Measurements from ENCODE around the gene MYO7B.

MYO7B gene

DNA sequence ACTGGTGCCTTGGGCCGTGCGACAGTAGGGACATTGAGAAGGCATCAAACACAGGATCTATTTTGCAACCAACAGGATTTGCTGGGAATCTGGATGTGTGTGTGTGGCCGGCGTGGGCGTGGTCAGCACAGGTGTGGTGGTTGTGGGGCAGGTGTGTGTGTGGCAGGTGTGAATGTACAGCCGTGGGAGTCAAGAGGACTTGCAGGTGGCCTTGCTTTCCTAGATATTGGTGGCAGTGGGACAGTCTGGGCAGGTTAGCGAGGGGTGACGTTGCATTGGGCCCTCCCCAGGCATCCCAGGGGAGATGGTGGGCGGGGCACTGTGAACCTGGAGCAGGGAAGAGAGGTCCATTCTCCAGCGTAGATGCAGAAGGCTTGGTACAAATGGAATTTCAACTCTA, 143.0 kb downstream of the MYO7B start:
- DNase-seq (ENCODE audit: low read depth in 2 of 2) = no peak

DNA sequence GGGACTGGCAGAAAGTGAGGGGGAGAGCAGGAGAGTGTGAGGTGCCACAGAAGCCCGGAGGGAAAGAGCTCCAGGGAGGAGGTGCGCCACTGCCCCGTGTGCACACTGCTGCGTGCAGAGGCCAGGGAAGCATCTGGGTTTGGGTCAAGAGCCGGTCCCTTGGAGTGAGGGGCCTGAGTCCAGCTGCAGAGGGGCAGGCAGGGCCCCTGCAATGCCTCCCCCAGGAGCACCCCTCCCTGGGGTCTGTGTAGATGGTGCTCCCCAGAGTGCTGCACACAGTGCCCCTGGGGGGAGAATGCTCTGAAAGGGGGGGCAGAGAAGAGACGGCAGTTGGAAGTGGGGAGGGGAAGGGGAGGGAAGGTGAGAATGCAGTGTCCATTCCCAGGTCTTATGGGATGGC, 143.5 kb downstream of the MYO7B start:
- no peak for DNase-seq (ENCODE audit: low read depth in 2 of 2)

DNA sequence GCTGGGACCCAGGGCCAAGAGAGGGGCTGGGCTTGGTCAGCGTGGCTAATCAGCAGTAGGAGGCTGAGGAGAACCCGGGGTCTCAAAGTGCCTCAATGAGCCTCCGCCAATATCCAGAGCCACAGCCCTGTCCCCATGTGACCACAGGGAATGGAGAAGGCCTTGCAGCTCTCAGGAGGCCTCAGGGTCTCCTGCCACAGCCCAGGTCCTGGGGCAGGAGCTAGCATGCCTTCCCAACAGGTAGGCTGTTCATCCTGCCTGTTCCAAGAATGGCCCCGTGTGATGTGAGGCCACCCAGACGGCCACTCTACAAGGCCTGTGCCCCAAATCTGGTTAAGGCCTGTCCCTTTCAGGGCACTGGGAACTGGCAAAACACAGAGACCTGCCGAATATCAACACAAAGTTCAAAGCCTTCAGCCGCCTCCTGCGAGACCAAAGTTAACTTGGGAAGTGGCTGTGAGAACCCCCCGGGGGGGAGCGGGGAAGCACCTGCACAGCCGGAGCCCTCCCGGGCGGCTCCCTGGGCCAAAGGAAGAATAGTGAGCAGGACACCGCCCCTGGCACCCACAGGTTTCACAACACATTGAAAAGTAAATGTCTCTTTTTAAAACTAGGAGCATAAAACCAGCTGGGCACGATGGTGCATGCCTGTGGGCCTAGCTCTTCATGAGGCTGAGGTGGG, 144.3 kb downstream of the MYO7B start:
- no peak for DNase-seq (ENCODE audit: low read depth in 2 of 2)

DNA sequence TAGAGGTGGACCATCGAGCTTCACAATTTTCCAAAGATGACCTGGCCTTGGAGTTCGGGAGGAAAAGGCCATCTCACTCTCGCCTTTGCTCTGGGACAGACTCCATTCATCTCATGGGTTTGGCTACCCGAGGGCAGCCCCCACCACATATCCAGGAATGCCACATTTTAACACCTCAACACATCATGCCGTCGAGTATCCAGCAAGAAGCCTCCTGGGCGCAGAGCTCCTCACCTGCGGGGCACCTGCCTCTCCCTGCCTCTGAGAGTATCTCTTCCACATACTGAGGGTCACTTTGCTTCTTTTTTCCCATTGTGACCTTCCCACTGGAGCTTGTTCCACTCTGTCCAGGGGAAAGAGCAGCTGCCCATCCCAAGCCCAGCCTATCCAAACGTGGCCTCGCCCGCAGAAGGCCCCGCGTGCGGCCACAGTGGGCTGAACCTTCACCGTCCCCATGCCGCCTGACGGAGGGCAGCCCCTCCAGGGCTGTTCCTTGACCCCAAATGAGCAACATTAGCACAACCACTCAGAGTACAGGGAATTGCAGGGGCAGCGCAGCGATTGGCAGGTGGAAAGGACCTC, 145.3 kb downstream of the MYO7B start:
- no peak for DNase-seq (ENCODE audit: low read depth in 2 of 2)

DNA sequence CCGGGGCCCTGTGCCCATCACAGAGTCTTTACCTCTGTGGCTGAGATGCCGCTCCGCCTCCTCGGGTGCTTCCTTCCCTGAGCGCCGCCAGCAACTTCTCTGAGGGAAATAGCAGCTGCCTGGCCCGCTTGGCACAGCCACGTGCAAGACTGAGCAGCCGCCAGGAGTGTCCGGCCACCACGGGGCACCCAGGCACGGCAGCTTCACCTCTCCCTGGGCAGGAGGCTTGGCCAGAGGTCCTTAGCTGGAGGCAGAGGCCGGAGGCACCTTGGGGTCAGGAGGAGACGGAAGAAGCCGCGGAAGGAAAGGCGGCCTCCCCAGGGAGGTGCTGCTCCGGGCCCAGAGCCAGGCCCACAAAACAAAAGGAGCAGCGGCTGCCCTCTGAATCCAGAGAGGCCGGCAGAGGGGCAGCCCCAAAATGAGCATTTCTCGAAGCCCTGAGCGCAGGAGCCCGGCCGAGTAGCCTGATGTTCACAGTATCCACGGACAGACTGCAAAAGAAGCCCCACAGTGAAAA, 145.9 kb downstream of the MYO7B start:
- DNase-seq (ENCODE audit: low read depth in 2 of 2) = no peak

DNA sequence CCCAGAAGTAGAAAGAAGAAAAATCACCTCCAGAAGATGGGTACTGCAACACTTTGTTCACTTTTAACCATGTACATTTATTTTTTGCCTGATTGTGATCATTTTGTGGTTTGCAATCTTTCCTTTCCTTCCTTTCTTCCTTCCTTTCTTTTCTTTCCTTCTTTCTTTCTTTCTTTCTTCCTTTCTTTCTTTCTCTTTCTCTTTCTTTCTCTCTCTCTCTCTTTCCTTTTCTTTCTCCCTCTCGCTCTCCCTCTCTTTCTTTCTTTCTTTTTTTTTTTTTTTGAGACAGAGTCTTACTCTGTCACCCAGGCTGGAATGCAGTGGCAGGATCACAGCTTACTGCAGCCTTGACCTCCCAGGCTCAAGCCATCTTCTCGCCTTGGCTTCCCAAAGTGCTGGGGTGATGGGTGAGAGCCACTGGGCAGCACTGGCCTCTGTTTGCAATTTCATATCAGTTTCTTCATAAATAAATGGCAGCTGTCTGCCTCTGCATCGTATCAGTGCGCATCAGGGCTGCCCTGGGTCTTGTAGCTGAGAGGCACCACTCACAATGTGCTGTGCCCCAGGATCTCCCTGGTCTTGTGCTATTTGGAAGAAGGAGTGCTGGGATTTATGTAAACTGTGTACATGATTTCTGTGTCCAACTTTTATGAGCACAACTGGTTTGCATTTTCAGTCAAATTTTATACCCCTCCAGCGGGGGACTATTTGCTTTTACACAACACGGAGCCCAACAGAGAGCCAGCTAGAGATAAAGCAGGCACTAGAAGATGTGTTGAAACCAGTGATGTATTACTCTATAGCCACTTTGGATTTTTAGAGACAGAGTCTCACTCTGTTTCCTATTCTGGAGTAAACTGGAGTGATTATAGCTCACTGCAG, 146.7 kb downstream of the MYO7B start:
- no peak for DNase-seq (ENCODE audit: low read depth in 2 of 2)

DNA sequence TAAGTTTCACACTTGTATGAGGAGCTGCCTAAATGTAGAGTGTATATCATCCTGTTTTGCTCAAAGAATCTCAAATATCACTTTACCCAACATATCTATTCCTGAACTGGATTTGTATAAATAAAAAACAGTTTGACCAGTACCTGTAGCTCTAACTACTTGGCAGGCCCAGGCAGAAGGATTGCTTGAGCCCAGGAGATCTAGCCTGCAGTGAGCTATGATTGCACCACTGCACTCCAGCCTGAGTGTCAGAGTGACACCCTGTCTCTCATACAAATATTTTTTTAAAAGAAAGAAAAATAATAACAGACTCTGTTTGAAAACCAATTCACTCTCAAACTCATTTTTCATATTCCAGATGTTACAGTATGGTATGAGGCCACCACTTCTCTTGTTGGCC, 147.6 kb downstream of the MYO7B start:
- no peak for DNase-seq (ENCODE audit: low read depth in 2 of 2)

DNA sequence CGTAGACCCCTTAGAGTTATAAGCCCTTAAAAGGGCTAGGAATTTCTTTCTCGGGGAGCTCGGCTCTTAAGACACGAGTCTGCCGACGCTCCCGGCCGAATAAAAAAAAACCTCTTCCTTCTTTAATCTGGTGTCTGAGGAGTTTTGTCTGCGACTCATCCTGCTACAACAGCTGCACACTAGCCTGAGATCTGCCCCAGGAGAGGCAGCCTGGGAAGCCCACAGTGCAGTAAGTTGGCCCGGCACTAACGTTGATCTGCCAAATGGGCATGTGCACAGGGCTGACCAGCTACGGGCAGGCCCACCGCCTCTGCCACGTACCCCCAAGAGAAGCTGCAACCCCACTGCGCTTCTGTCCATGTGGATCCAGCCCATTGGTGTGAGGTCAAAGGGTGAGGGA, 148.3 kb downstream of the MYO7B start:
- no peak for DNase-seq (ENCODE audit: low read depth in 2 of 2)

DNA sequence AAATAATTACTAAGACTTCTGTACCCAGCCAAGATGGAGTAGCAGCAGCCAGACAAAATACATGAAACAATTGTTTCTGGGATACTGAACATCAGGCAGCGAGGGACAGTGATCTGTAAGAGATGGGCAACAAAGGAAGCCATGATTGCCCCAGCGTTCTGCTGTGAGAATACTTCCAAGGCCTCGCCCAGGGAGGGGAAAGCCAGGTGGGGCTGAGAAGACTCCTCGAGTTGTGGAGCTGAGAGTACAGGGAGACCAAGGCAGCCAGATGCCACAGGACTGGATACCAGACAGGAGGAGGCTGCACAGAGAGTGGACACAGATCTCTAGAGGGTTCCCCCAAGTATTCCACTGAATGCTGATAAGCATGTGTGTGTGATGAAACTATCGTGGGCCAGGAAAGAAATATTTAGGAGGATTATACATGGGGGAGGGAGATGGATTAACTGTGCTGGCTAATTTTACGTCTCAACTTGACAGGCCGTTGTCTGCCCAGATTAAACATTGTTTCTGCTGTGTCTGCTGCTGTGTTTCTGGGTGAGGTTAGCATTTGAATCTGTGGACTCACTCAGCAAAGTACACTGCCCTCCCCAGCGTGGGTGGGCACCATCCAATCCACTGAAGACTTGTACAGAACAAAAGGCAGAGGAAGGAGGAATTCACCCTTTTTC, 150.1 kb downstream of the MYO7B start:
- DNase-seq (ENCODE audit: low read depth in 2 of 2) = no peak

Data from stimulated activated CD4-positive, alpha-beta T cell treated with anti-CD3 and anti-CD28 coated beads, Interleukin-1b, Interleukin-23, amount 100 ng/mL, for 4 hours (primary cell).